Testis (tissue), 2 donors: ENCODE measurements around the gene JAML.

Source experiments
- POLR2A ChIP-seq: fragments of 450-650 bp; IDR thresholded peaks from one replicate; pipeline ENCODE4 v1.6.1; 2017; ENCODE audit warnings: antibody characterized with exemption, mild to moderate bottlenecking, moderate library complexity
- TF ChIP-seq, protein P1 (sequence below), 3 experiments: fragments of 450-650 bp in 2 of 3; fragments of 200-600 bp in 1 of 3; sonication (generic) in 1 of 3; IDR thresholded peaks; one replicate each; pipeline ENCODE4 v1.5.1; 2016 to 2019; ENCODE audit warnings: antibody characterized with exemption in 3 of 3, mild to moderate bottlenecking in 2 of 3, moderate library complexity in 1 of 3

DNA sequence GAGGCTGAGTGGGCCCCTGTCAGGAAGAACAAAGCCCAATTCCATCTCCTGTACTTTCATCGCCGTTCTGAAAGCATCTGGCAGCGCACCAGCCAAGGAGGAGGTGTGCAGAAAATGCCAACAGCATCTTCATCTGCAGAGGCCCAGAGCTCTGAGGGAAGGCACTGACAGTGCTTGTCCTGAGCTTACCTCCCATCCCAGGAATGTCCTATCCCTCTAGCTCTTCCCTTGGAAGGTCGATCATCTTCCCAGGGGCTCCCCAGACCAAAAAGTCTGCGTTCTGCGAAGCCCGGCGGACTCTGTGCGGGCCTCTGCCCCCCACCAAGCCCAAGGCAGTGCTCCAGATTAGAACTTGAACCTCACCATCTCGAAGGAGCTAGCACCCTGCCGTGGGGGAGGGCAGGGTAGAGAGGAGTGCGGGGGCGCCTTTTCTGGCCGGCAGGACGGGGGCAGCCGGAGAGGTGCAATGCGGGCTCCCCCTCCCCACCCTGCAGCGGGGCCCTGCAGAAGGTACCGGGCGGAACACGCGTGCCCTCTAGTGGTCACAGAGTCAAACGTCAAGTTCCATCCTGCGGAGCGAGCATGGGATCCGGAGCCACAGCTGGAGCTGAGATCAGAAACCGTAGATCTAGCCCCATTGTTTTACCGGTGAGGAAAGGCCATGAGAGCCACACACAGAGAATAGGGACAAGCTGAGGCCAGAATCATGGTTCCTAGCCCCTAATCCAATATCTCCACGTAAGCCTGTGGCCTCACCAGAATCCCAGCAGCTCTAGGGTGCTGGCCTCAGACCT is 53.3 kb downstream of the JAML start:
- TF ChIP-seq, protein P1, sequence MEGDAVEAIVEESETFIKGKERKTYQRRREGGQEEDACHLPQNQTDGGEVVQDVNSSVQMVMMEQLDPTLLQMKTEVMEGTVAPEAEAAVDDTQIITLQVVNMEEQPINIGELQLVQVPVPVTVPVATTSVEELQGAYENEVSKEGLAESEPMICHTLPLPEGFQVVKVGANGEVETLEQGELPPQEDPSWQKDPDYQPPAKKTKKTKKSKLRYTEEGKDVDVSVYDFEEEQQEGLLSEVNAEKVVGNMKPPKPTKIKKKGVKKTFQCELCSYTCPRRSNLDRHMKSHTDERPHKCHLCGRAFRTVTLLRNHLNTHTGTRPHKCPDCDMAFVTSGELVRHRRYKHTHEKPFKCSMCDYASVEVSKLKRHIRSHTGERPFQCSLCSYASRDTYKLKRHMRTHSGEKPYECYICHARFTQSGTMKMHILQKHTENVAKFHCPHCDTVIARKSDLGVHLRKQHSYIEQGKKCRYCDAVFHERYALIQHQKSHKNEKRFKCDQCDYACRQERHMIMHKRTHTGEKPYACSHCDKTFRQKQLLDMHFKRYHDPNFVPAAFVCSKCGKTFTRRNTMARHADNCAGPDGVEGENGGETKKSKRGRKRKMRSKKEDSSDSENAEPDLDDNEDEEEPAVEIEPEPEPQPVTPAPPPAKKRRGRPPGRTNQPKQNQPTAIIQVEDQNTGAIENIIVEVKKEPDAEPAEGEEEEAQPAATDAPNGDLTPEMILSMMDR (IDR thresholded peaks at IDR 0.05), result peak; percentile 46 to 85 (median 85)
- TF ChIP-seq POLR2A, result no peak
